Mammary epithelial cell (primary cell): ENCODE data around the gene NTNG1.

Experiments used
- EZH2 ChIP-seq: IDR thresholded peaks from 2 replicates; pipeline ENCODE4 v1.6.1; 2012; ENCODE audit warnings: low read length, inconsistent platforms, borderline replicate concordance
- TF ChIP-seq, protein P1 (sequence below), 2 donors: IDR thresholded peaks in 1 of 2; conservative IDR thresholded peaks in 1 of 2; 2 replicates each; pipeline ENCODE4 v1.5.1; 2011 to 2012; ENCODE audit warnings: inconsistent platforms in 2 of 2, low read length in 2 of 2, mild to moderate bottlenecking in 2 of 2, control low read depth in 1 of 2, low read depth in 1 of 2; ENCODE audit not compliant: insufficient read depth in 1 of 2; ENCODE audit errors: extremely low read depth in 1 of 2

GRCh38 chr1:107247679-107248078, 106.8 kb downstream of the NTNG1 start:
- TF ChIP-seq, protein P1, sequence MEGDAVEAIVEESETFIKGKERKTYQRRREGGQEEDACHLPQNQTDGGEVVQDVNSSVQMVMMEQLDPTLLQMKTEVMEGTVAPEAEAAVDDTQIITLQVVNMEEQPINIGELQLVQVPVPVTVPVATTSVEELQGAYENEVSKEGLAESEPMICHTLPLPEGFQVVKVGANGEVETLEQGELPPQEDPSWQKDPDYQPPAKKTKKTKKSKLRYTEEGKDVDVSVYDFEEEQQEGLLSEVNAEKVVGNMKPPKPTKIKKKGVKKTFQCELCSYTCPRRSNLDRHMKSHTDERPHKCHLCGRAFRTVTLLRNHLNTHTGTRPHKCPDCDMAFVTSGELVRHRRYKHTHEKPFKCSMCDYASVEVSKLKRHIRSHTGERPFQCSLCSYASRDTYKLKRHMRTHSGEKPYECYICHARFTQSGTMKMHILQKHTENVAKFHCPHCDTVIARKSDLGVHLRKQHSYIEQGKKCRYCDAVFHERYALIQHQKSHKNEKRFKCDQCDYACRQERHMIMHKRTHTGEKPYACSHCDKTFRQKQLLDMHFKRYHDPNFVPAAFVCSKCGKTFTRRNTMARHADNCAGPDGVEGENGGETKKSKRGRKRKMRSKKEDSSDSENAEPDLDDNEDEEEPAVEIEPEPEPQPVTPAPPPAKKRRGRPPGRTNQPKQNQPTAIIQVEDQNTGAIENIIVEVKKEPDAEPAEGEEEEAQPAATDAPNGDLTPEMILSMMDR (conservative IDR thresholded peaks at IDR 0.05 in 1 of 2, IDR thresholded peaks at IDR 0.05 in 1 of 2; ENCODE audit: extremely low read depth in 1 of 2, insufficient read depth in 1 of 2, low read depth in 1 of 2, low read length in 2 of 2): no peak
- TF ChIP-seq EZH2: no peak
